ENCODE data around the gene NFE2L1. TPM values are rescaled to one million over a fixed set of nuclear protein-coding genes. Genes with fewer than 3 reads are reported as not detected.

Gene NFE2L1
- total RNA-seq, 1 experiment from 2014 or later = 135 TPM

DNA sequence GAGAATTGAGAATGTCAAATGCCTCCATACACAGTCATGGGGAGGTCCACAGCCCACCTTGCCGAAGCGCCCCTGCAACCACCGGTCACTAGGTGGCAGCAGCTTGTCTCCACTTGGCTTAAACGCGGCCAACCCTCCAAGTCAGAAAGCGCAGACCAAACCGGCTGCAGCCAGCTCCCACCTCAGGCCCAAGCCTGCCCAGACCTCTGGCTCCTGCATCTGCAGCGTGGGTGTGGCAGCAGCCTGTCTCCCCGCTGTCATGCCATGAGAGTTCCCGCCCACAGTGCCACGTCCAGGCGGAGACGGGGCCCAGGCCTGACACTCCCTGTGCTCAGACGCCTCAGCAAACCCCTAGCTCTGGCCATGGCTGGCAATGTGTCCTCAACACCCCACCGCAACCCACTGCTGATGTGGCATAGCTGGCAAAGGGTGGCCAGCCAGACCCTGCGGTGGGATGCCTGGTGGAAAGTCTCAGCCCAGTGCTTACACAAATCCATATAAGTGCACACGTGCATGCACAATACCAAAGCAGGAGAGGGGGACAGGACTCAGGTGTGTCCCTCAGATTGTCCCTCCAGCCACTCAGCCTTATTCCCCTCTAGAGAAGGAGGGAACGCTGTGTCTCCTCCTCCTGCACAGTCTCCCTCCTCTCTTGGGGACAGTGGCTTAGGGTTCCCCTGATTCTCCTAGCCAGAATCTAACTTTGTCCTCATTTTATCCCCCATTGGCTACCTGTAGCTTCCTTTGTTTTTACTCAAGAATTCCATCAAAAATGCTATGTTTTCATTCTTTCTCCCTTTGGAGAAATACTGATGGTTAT, 21.4 kb upstream of the NFE2L1 start (continued):
- TF ChIP-seq, protein P1, sequence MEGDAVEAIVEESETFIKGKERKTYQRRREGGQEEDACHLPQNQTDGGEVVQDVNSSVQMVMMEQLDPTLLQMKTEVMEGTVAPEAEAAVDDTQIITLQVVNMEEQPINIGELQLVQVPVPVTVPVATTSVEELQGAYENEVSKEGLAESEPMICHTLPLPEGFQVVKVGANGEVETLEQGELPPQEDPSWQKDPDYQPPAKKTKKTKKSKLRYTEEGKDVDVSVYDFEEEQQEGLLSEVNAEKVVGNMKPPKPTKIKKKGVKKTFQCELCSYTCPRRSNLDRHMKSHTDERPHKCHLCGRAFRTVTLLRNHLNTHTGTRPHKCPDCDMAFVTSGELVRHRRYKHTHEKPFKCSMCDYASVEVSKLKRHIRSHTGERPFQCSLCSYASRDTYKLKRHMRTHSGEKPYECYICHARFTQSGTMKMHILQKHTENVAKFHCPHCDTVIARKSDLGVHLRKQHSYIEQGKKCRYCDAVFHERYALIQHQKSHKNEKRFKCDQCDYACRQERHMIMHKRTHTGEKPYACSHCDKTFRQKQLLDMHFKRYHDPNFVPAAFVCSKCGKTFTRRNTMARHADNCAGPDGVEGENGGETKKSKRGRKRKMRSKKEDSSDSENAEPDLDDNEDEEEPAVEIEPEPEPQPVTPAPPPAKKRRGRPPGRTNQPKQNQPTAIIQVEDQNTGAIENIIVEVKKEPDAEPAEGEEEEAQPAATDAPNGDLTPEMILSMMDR (IDR thresholded peaks at IDR 0.05 in 2 of 3, conservative IDR thresholded peaks at IDR 0.05 in 1 of 3; ENCODE audit: borderline replicate concordance in 1 of 3, insufficient read depth in 1 of 3, low read depth in 2 of 3, low read length in 2 of 3) = peak in 2 of 3 experiments; percentile 99; a peak in 4 of 6 replicates
- TF ChIP-seq SRF (IDR thresholded peaks at IDR 0.05; ENCODE audit: low read depth) = no peak
- TF ChIP-seq, protein P2, sequence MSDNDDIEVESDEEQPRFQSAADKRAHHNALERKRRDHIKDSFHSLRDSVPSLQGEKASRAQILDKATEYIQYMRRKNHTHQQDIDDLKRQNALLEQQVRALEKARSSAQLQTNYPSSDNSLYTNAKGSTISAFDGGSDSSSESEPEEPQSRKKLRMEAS (IDR thresholded peaks at IDR 0.05) = no peak

DNA sequence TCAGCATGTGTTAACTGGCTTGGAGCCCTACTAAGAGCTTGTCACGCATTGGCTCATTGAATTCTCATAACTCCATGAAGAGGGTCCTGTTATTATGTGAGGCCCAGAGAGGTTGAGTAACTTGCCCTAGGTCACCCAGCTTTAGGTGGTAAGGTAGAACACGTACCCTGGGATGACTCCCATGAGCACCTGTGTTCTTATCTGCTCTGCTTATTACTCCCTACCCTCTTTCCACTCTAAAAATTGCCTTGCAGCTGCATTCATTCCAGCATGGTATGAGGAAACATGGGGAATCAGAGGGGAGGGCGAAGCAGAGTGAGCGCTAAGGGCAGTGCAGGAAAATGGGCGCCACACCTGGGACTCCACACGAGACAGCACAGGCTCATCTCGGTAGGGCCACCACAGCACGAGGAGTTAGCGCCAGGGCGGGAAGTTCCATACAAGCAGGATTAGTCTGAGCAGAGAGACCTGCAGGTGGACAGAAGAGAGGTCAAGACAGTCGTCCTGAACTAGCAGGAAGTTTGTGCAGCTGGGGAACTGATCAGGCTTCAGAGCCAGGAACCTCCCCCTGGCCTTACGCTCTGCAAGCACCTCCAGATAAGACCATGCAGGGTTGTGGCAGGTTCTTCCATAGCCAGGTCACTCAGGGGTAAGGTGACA, 20.7 kb upstream of the NFE2L1 start:
- DNase-seq (ENCODE audit: low read depth, low spot score) (no peak), ATAC-seq (no peak)
- Histone ChIP-seq H2AFZ (ENCODE audit: low read depth, low read length, poor library complexity, severe bottlenecking) (no peak overlapping the region), H3K4me1 (ENCODE audit: control insufficient read depth in 1 of 2, insufficient read depth in 2 of 2, low read length in 2 of 2) (peaks cover 26 to 45% of the 10 kb centered on the region in 2 experiments), H4K20me1 (ENCODE audit: insufficient read depth) (no peaks in the 10 kb centered on the region), H3K27ac (ENCODE audit: low read depth, low read length) (no peak overlapping the region), H3K27me3 (ENCODE audit: insufficient read depth, low read length) (no peaks in the 10 kb centered on the region), H3K9ac (ENCODE audit: low read length) (no peak overlapping the region), H3K9me2 (ENCODE audit: insufficient read depth) (no peaks in the 10 kb centered on the region), H3K4me2 (ENCODE audit: low read length) (no peak overlapping the region), H3K79me2 (ENCODE audit: insufficient read depth, low read length) (no peaks in the 10 kb centered on the region), H3K4me3 (replicated peaks in 1 of 2; ENCODE audit: low read depth in 1 of 2, low read length in 2 of 2) (no peak overlapping the region), H3K36me3 (ENCODE audit: control insufficient read depth in 1 of 2, insufficient read depth in 2 of 2, low read length in 2 of 2) (no peaks in the 10 kb centered on the region), H3K9me3 (ENCODE audit: control insufficient read depth in 1 of 2, insufficient read depth in 1 of 2, low read depth in 1 of 2, low read length in 2 of 2) (no peaks in the 10 kb centered on the region)
- intact Hi-C loops (cut with micrococcal nuclease) = loop anchor here (2.0 to 10.0 kb wide), 6 partner anchors 21 to 1007 kb away; partner anchors contain the start of gene NFE2L1
- TF ChIP-seq TCF7L2 (IDR thresholded peaks at IDR 0.05; ENCODE audit: borderline replicate concordance, extremely low read depth, insufficient read depth, insufficient read length) = no peak
- TF ChIP-seq EZH2 (IDR thresholded peaks at IDR 0.05) = no peak
- BruUV-seq (replicated peaks) = no TSS peak
- ChIA-PET CTCF (interaction anchor here (0.9 to 3.5 kb wide), 19 partner anchors 7 to 857 kb away, joined by 3 to 171 read pairs (median 7); partner anchors contain the start of genes CBX1, NFE2L1 and SCRN2), POLR2A (interaction anchor here (1.6 to 2.6 kb wide), 5 partner anchors 8 to 80 kb away, joined by 4 to 45 read pairs (median 5); partner anchors contain the start of genes CBX1, NFE2L1 and SNX11), RAD21 (ENCODE audit: low non-redundant PET in 1 of 2, low total read pairs in 2 of 2, uncharacterized antibody in 2 of 2, unreplicated experiment in 2 of 2) (interaction anchor here (0.6 to 3.0 kb wide), 3 partner anchors 18 to 104 kb away, joined by 5 to 16 read pairs (median 13); partner anchors contain the start of gene NFE2L1 (in 1 of the 2))

All from HCT116 (cell line).